CD14-positive monocyte (primary cell): ENCODE measurements around the gene NDUFA5. TPM values are rescaled to one million over a fixed set of nuclear protein-coding genes. Genes with fewer than 3 reads are reported as not detected.
"Not testable (repeated sequence)": the region's sequence is repeated elsewhere in the genome, so short reads cannot be mapped to it uniquely, and the experiment has no call there.

Source experiments
- DNase-seq, 3 donors: peaks; one replicate each; pipeline ENCODE4 v3.0.0-alpha.2; 2011 to 2022
- H2AFZ ChIP-seq: 2 replicates; pipeline ENCODE4 v1.6.0; 2012; ENCODE audit warnings: mild to moderate bottlenecking, low read depth, low read length, inconsistent platforms; ENCODE audit not compliant: insufficient read depth, poor library complexity, severe bottlenecking
- H3K27ac ChIP-seq, 2 donors: 1 replicate in 1 of 2; 2 replicates in 1 of 2; pipeline ENCODE4 v1.5.1; 2012 to 2013; ENCODE audit warnings: low read length in 2 of 2, control low read depth in 1 of 2, inconsistent platforms in 1 of 2, low read depth in 1 of 2, mild to moderate bottlenecking in 1 of 2
- H3K27me3 ChIP-seq, 2 donors: one replicate each; pipeline versions ENCODE4 v1.6.0 to v1.6.1; 2011 to 2013; ENCODE audit warnings: low read length in 2 of 2; ENCODE audit not compliant: control insufficient read depth in 2 of 2, insufficient read depth in 2 of 2
- H3K36me3 ChIP-seq, 2 donors: replicated peaks in 1 of 2; 1 replicate in 1 of 2; 2 replicates in 1 of 2; pipeline versions ENCODE4 v1.5.1 to v1.6.1; 2012 to 2013; ENCODE audit warnings: low read length in 2 of 2, control low read depth in 1 of 2, inconsistent platforms in 1 of 2, mild to moderate bottlenecking in 1 of 2; ENCODE audit not compliant: insufficient read depth in 2 of 2, control insufficient read depth in 1 of 2
- H3K4me1 ChIP-seq, 2 donors: 1 replicate in 1 of 2; 2 replicates in 1 of 2; pipeline versions ENCODE4 v1.5.1 to v1.6.1; 2012 to 2013; ENCODE audit warnings: low read length in 2 of 2, control low read depth in 1 of 2, inconsistent platforms in 1 of 2, mild to moderate bottlenecking in 1 of 2, moderate library complexity in 1 of 2; ENCODE audit not compliant: insufficient read depth in 2 of 2, control insufficient read depth in 1 of 2
- H3K4me2 ChIP-seq: replicated peaks from 2 replicates; pipeline ENCODE3; 2012; ENCODE audit warnings: low read length, moderate library complexity, mild to moderate bottlenecking; ENCODE audit not compliant: poor library complexity, severe bottlenecking; ENCODE audit errors: extremely low read depth
- H3K4me3 ChIP-seq, 3 experiments: fragments of 200-600 bp in 1 of 3; sonication (generic) in 1 of 3; replicated peaks in 1 of 3; 1 replicate in 2 of 3; 2 replicates in 1 of 3; pipeline ENCODE4 v1.5.1; 2011 to 2013; ENCODE audit warnings: low read length in 3 of 3, mild to moderate bottlenecking in 3 of 3, control low read depth in 2 of 3, low read depth in 2 of 3, inconsistent platforms in 1 of 3, moderate library complexity in 1 of 3
- H3K79me2 ChIP-seq: 2 replicates; pipeline ENCODE4 v1.6.0; 2012; ENCODE audit warnings: mild to moderate bottlenecking, control low read depth, inconsistent platforms, low read length, moderate library complexity; ENCODE audit not compliant: insufficient read depth
- H3K9ac ChIP-seq: 2 replicates; pipeline ENCODE4 v1.6.0; 2017; ENCODE audit warnings: low read length, mild to moderate bottlenecking; ENCODE audit not compliant: insufficient read depth, poor library complexity, severe bottlenecking
- H3K9me3 ChIP-seq, 2 donors: replicated peaks in 1 of 2; 1 replicate in 1 of 2; 2 replicates in 1 of 2; pipeline versions ENCODE4 v1.5.1 to v1.6.1; 2012 to 2013; ENCODE audit warnings: low read length in 2 of 2, control low read depth in 1 of 2; ENCODE audit not compliant: control insufficient read depth in 1 of 2, insufficient read depth in 1 of 2
- H4K20me1 ChIP-seq: 2 replicates; pipeline ENCODE4 v1.6.0; 2012; ENCODE audit warnings: mild to moderate bottlenecking, low read length, control low read depth, moderate library complexity; ENCODE audit not compliant: insufficient read depth
- H3K27ac Mint-ChIP-seq, 7 donors: one replicate each; pipeline ENCODE4 v1.8.0; 2020; ENCODE audit warnings: mild to moderate bottlenecking in 7 of 7, mixed read lengths in 7 of 7, moderate library complexity in 6 of 7, inconsistent platforms in 2 of 7
- H3K27me3 Mint-ChIP-seq, 3 donors: one replicate each; pipeline ENCODE4 v1.8.0; 2021 to 2022; ENCODE audit warnings: low read depth in 3 of 3, mild to moderate bottlenecking in 3 of 3, mixed read lengths in 3 of 3, moderate library complexity in 3 of 3, inconsistent platforms in 1 of 3
- H3K36me3 Mint-ChIP-seq, 2 donors: one replicate each; pipeline ENCODE4 v1.8.0; 2020; ENCODE audit warnings: mixed read lengths in 2 of 2, inconsistent platforms in 1 of 2, mild to moderate bottlenecking in 1 of 2
- H3K4me1 Mint-ChIP-seq: one replicate; pipeline ENCODE4 v1.8.0; 2020; ENCODE audit warnings: mild to moderate bottlenecking, mixed read lengths
- H3K4me3 Mint-ChIP-seq, 2 donors: one replicate each; pipeline ENCODE4 v1.8.0; 2020; ENCODE audit warnings: mild to moderate bottlenecking in 2 of 2, mixed read lengths in 2 of 2, moderate library complexity in 1 of 2
- H3K9me3 Mint-ChIP-seq, 7 donors: one replicate each; pipeline ENCODE4 v1.8.0; 2020 to 2022; ENCODE audit warnings: mixed read lengths in 7 of 7, mild to moderate bottlenecking in 6 of 7, moderate library complexity in 6 of 7, inconsistent platforms in 2 of 7
- WGBS: methylation state at CpG from one replicate; pipeline ENCODE4 v1.1.5; 2013; ENCODE audit warnings: missing lambda C conversion rate; ENCODE audit not compliant: insufficient coverage; 5-methylcytosine and 5-hydroxymethylcytosine counted together
- intact Hi-C, 2 donors: fragments of 100-400 bp; cut with micrococcal nuclease; formaldehyde crosslinking; loops; one replicate each; pipeline versions ENCODE4 v1.15.0 to v1.15.1; 2023
- polyA plus RNA-seq, 3 donors: library from polyadenylated mRNA; depleted of rRNA in 1 of 3; unstranded in 2 of 3; stranded (reverse) in 1 of 3; fragments of 300-500 nt in 2 of 3; fragments of >200 nt in 1 of 3; fragmentation: Illumina TruSeq in 2 of 3; gene quantifications; 1 replicate in 2 of 3; 2 replicates in 1 of 3; pipeline ENCODE4 v1.2.3, GENCODE V29; 2012 to 2021
- TF ChIP-seq, protein P1 (sequence below): fragments of 200-600 bp; IDR thresholded peaks from one replicate; pipeline ENCODE4 v1.8.0; 2022; ENCODE audit warnings: antibody characterized with exemption, mild to moderate bottlenecking

Gene NDUFA5
- polyA plus RNA-seq, 3 donors: 6.9 to 49.2 (median 37.3) TPM

DNA sequence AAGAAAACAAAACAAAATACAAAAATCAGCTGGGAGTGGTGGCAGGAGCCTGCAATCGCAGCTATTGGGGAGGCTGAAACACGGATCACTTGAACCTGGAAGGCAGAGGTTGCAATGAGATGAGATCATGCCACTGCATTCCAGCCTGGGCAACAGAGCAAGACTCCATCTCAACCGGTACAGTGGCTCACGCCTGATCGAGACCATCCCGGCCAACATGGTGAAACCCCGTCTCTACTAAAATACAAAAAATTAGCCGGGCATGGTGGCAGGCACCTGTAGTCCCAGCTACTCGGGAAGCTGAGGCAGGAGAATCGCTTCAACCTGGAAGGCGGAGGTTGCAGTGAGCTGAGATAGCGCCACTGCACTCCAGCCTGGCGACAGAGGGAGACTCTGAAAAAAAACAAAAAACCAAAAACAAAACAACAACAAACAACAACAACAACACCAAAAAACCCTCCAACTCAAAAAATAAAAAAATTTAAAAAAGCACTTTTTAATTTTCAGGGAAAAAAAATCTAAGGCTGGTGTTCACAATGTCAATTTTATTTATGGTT is 27.5 kb downstream of the NDUFA5 start:
- H3K4me2 ChIP-seq, H3K79me2 ChIP-seq, intact Hi-C loops, H3K9me3 ChIP-seq, H2AFZ ChIP-seq, H3K4me3 ChIP-seq, H3K27ac ChIP-seq, H3K36me3 Mint-ChIP-seq, H3K4me3 Mint-ChIP-seq, H3K9ac ChIP-seq, H3K36me3 ChIP-seq, H3K9me3 Mint-ChIP-seq, H4K20me1 ChIP-seq, H3K27ac Mint-ChIP-seq, DNase-seq: not testable (repeated sequence)
- peaks cover 15% of the 10 kb centered on the region for H3K4me1 Mint-ChIP-seq
- peaks cover 21 to 39% of the 10 kb centered on the region in 2 donors for H3K27me3 ChIP-seq
- WGBS: 88% methylated on average over 3 of the region's 13 CpGs
- peaks cover 8 to 12% of the 10 kb centered on the region in 2 donors for H3K4me1 ChIP-seq
- peaks cover 37 to 45% (median 43%) of the 10 kb centered on the region in 3 donors for H3K27me3 Mint-ChIP-seq

DNA sequence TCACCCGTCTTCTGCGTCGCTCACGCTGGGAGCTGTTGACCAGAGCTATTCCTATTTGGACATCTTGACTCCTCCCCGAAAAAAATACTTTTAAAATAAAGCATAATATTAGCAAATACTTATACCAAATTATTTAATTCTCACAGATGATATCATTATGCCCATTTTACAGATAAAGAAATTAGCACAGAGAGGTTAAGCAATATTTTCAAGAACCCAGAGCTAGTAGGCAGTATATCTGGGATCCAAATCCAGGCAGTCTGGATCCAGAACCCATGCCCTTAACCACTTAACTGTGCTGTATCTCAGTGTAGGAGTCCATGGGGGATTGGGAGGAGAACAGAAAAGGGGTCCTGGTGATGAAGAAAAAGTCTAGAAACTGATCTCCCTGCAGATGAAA is 29.4 kb downstream of the NDUFA5 start:
- Histone ChIP-seq H2AFZ (no peak overlapping the region), H3K4me3 (no peak overlapping the region), H3K27me3 (peaks cover 12 to 28% of the 10 kb centered on the region in 2 donors), H3K9me3 (no peaks in the 10 kb centered on the region), H4K20me1 (no peaks in the 10 kb centered on the region), H3K4me1 (peaks cover 2 to 4% of the 10 kb centered on the region in 2 donors), H3K4me2 (no peak overlapping the region), H3K36me3 (no peaks in the 10 kb centered on the region), H3K79me2 (no peaks in the 10 kb centered on the region), H3K9ac (no peak overlapping the region), H3K27ac (no peak overlapping the region)
- intact Hi-C loops: no loop called here
- 100% methylated on average over 1 of the region's 5 CpGs for WGBS
- H3K9me3 Mint-ChIP-seq: peaks cover 0 to 6% (median 0%) of the 10 kb centered on the region in 7 donors
- no peak for DNase-seq
- TF ChIP-seq, protein P1, sequence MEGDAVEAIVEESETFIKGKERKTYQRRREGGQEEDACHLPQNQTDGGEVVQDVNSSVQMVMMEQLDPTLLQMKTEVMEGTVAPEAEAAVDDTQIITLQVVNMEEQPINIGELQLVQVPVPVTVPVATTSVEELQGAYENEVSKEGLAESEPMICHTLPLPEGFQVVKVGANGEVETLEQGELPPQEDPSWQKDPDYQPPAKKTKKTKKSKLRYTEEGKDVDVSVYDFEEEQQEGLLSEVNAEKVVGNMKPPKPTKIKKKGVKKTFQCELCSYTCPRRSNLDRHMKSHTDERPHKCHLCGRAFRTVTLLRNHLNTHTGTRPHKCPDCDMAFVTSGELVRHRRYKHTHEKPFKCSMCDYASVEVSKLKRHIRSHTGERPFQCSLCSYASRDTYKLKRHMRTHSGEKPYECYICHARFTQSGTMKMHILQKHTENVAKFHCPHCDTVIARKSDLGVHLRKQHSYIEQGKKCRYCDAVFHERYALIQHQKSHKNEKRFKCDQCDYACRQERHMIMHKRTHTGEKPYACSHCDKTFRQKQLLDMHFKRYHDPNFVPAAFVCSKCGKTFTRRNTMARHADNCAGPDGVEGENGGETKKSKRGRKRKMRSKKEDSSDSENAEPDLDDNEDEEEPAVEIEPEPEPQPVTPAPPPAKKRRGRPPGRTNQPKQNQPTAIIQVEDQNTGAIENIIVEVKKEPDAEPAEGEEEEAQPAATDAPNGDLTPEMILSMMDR: no peak
- peak overlapping the region in 1 of 7 donors; percentile 33 for H3K27ac Mint-ChIP-seq
- peaks cover 8% of the 10 kb centered on the region for H3K4me1 Mint-ChIP-seq
- H3K36me3 Mint-ChIP-seq: peaks cover under 1 to 2% of the 10 kb centered on the region in 2 donors
- peaks cover 25 to 32% (median 31%) of the 10 kb centered on the region in 3 donors for H3K27me3 Mint-ChIP-seq
- no peak overlapping the region for H3K4me3 Mint-ChIP-seq

DNA sequence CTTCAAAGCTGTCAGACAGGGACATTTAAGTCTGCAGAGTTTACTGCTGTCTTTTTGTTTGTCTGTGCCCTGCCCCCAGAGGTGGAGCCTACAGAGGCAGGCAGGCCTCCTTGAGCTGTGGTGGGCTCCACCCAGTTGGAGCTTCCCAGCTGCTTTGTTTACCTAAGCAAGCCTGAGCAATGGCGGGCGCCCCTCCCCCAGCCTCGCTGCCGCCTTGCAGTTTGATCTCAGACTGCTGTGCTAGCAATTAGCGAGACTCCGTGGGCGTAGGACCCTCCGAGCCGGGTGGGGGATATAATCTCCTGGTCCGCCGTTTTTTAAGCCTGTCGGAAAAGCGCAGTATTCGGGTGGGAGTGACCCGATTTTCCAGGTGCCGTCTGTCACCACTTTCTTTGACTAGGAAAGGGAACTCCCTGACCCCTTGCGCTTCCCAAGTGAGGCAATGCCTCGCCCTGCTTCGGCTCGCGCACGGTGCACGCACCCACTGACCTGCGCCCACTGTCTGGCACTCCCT is 29.8 kb downstream of the NDUFA5 start:
- H3K4me1 ChIP-seq, H4K20me1 ChIP-seq, H3K4me1 Mint-ChIP-seq, H2AFZ ChIP-seq, H3K4me2 ChIP-seq, H3K4me3 ChIP-seq, H3K36me3 ChIP-seq, H3K79me2 ChIP-seq, H3K9ac ChIP-seq, H3K9me3 Mint-ChIP-seq, H3K27ac Mint-ChIP-seq, H3K36me3 Mint-ChIP-seq, H3K9me3 ChIP-seq, intact Hi-C loops, DNase-seq, H3K4me3 Mint-ChIP-seq, H3K27ac ChIP-seq: not testable (repeated sequence)
- WGBS: no CpG with 5 or more reads among the region's 24 CpGs
- peaks cover 8 to 23% of the 10 kb centered on the region in 2 donors for H3K27me3 ChIP-seq
- peaks cover 21 to 28% (median 26%) of the 10 kb centered on the region in 3 donors for H3K27me3 Mint-ChIP-seq

DNA sequence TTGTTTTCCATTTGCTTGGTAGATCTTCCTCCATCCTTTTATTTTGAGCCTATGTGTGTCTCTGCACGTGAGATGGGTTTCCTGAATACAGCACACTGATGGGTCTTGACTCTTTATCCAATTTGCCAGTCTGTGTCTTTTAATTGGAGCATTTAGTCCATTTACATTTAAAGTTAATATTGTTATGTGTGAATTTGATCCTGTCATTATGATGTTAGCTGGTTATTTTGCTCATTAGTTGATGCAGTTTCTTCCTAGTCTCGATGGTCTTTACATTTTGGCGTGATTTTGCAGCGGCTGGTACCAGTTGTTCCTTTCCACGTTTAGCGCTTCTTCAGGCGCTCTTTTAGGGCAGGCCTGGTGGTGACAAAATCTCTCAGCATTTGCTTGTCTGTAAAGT is 31.1 kb downstream of the NDUFA5 start:
- H3K9me3 ChIP-seq, H3K4me3 ChIP-seq, H3K36me3 Mint-ChIP-seq, H3K27ac ChIP-seq, H2AFZ ChIP-seq, H3K79me2 ChIP-seq, H3K9ac ChIP-seq, H4K20me1 ChIP-seq, DNase-seq, H3K9me3 Mint-ChIP-seq, H3K27ac Mint-ChIP-seq, H3K4me3 Mint-ChIP-seq, H3K4me1 ChIP-seq, intact Hi-C loops, H3K36me3 ChIP-seq, H3K4me2 ChIP-seq, H3K4me1 Mint-ChIP-seq: not testable (repeated sequence)
- no CpG with 5 or more reads among the region's 7 CpGs for WGBS
- peaks cover 2 to 12% of the 10 kb centered on the region in 2 donors for H3K27me3 ChIP-seq
- H3K27me3 Mint-ChIP-seq: peaks cover 15 to 21% (median 15%) of the 10 kb centered on the region in 3 donors
